Mesendoderm (in vitro differentiated cells): ENCODE results near the gene COL28A1.

Experiments
- DNase-seq: peaks from one replicate; pipeline ENCODE4 v3.0.0; 2013
- H2AK5ac ChIP-seq: 2 replicates; pipeline ENCODE4 v1.6.1; 2013; ENCODE audit warnings: low read length, inconsistent platforms
- H2BK120ac ChIP-seq: 2 replicates; pipeline ENCODE4 v1.6.1; 2013; ENCODE audit warnings: low read depth, mild to moderate bottlenecking, low read length, moderate library complexity, mixed read lengths
- H2BK15ac ChIP-seq: replicated peaks from 2 replicates; pipeline ENCODE4 v1.6.1; 2013; ENCODE audit warnings: low read depth, mild to moderate bottlenecking, moderate library complexity
- H2BK5ac ChIP-seq: 2 replicates; pipeline ENCODE4 v1.6.1; 2013; ENCODE audit warnings: low read length, inconsistent platforms
- H3K18ac ChIP-seq: 2 replicates; pipeline ENCODE4 v1.6.1; 2013; ENCODE audit warnings: mild to moderate bottlenecking, low read length, mixed read lengths
- H3K23ac ChIP-seq: one replicate; pipeline ENCODE4 v1.6.1; 2013; ENCODE audit warnings: low read length
- H3K27ac ChIP-seq: 2 replicates; pipeline ENCODE4 v1.5.1; 2013; ENCODE audit warnings: low read depth, mild to moderate bottlenecking, inconsistent platforms, low read length, moderate library complexity
- H3K27me3 ChIP-seq: 2 replicates; pipeline ENCODE4 v1.6.1; 2013; ENCODE audit warnings: low read length, control low read depth, mild to moderate bottlenecking, inconsistent platforms; ENCODE audit not compliant: insufficient read depth, poor library complexity
- H3K36me3 ChIP-seq: 2 replicates; pipeline ENCODE4 v1.6.1; 2013; ENCODE audit warnings: low read length, inconsistent platforms; ENCODE audit not compliant: control insufficient read depth, insufficient read depth
- H3K4ac ChIP-seq: one replicate; pipeline ENCODE4 v1.6.1; 2013; ENCODE audit warnings: low read depth, mild to moderate bottlenecking, low read length, moderate library complexity
- H3K4me1 ChIP-seq: 2 replicates; pipeline ENCODE4 v1.6.1; 2013; ENCODE audit warnings: low read depth, low read length, inconsistent platforms; ENCODE audit not compliant: control insufficient read depth
- H3K4me2 ChIP-seq: 2 replicates; pipeline ENCODE4 v1.6.1; 2013; ENCODE audit warnings: low read length
- H3K4me3 ChIP-seq: 2 replicates; pipeline ENCODE4 v1.5.1; 2013; ENCODE audit warnings: mild to moderate bottlenecking, low read length
- H3K56ac ChIP-seq: one replicate; pipeline ENCODE4 v1.6.1; 2013; ENCODE audit warnings: low read length
- H3K79me1 ChIP-seq: 2 replicates; pipeline ENCODE4 v1.6.1; 2013; ENCODE audit warnings: low read length, inconsistent platforms
- H3K79me2 ChIP-seq: 2 replicates; pipeline ENCODE4 v1.6.1; 2013; ENCODE audit warnings: mild to moderate bottlenecking, low read length; ENCODE audit not compliant: control insufficient read depth, insufficient read depth
- H3K9ac ChIP-seq: 2 replicates; pipeline ENCODE4 v1.6.1; 2013; ENCODE audit warnings: low read length, inconsistent platforms
- H4K5ac ChIP-seq: one replicate; pipeline ENCODE4 v1.6.1; 2013; ENCODE audit warnings: low read length
- H4K8ac ChIP-seq: one replicate; pipeline ENCODE4 v1.6.1; 2013; ENCODE audit warnings: low read depth, mild to moderate bottlenecking, control low read depth, low read length, moderate library complexity
- WGBS: extraction: QIAGEN DNeasy Blood & Tissue Kit; methylation state at CpG from one replicate; pipeline ENCODE4 v1.1.7; 2013; ENCODE audit warnings: low lambda C conversion rate, missing lambda C conversion rate; ENCODE audit not compliant: insufficient coverage; ENCODE audit errors: extremely low coverage; 5-methylcytosine and 5-hydroxymethylcytosine counted together

Gene COL28A1

DNA sequence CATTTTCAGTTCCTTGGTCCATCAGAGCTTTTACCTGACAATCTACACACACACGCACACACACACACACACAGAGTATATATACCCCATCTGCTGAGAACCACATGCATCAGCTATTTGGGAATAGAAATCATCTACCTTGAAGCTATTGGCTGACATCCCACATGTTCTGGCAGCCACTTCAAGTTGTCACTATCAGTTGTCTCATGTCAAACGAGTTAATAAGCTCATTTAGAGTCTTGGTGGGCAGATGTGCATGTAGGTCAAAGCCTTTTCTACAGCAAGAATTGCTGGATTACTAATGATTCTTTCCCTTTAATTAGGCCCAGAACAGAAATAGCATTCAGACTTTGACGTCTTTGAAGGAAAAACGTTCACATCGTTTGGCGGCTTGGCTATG is 36.8 kb downstream of the COL28A1 start:
- H3K4me2 ChIP-seq = no peak overlapping the region
- no peak overlapping the region for H3K27ac ChIP-seq
- H2AK5ac ChIP-seq = no peak overlapping the region
- H3K4me3 ChIP-seq = no peak overlapping the region
- no peak overlapping the region for H3K18ac ChIP-seq
- no peaks in the 10 kb centered on the region for H3K79me2 ChIP-seq
- no peak overlapping the region for H3K4ac ChIP-seq
- no peak overlapping the region for H3K23ac ChIP-seq
- H3K36me3 ChIP-seq = no peaks in the 10 kb centered on the region
- H4K5ac ChIP-seq = no peak overlapping the region
- H2BK120ac ChIP-seq = no peak overlapping the region
- H3K79me1 ChIP-seq = no peaks in the 10 kb centered on the region
- no peak overlapping the region for H3K9ac ChIP-seq
- H3K56ac ChIP-seq = no peak overlapping the region
- H2BK15ac ChIP-seq = no peak overlapping the region
- no peaks in the 10 kb centered on the region for H3K4me1 ChIP-seq
- no peak overlapping the region for H2BK5ac ChIP-seq
- no peak for DNase-seq
- H3K27me3 ChIP-seq = no peaks in the 10 kb centered on the region
- no CpG with 5 or more reads among the region's 6 CpGs for WGBS
- H4K8ac ChIP-seq = no peak overlapping the region

DNA sequence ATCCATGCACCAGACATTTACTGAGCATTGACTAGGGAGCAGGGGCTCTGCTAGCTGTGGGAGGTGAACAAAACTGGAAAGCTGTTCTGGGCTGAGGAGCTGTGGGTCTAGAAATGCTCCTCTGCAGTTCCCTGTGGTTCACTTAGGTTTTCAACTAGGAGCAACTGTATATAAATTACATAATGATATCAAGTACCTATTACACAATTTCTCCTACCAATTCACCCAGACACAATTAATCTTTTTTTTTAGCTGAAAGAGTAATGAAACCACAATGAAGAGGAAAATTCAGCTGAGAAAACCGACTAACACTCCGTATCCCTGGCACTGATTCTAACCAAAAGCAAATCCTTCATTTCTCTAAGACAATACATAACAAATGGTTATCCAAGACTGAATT is 39.4 kb downstream of the COL28A1 start:
- Histone ChIP-seq H3K18ac (no peak overlapping the region), H3K79me1 (no peaks in the 10 kb centered on the region), H3K4me1 (no peaks in the 10 kb centered on the region), H3K27me3 (no peaks in the 10 kb centered on the region), H4K8ac (no peak overlapping the region), H3K79me2 (no peaks in the 10 kb centered on the region), H2AK5ac (no peak overlapping the region), H2BK5ac (no peak overlapping the region), H3K27ac (no peak overlapping the region), H3K4me3 (no peak overlapping the region), H3K23ac (no peak overlapping the region), H4K5ac (no peak overlapping the region), H3K36me3 (no peaks in the 10 kb centered on the region), H2BK15ac (no peak overlapping the region), H3K56ac (no peak overlapping the region), H3K9ac (no peak overlapping the region), H3K4me2 (no peak overlapping the region), H2BK120ac (no peak overlapping the region), H3K4ac (no peak overlapping the region)
- WGBS = no CpG with 5 or more reads among the region's 2 CpGs
- no peak for DNase-seq

- Histone ChIP-seq H3K56ac (no peak overlapping the region), H3K79me2 (no peaks in the 10 kb centered on the region), H3K4me1 (no peaks in the 10 kb centered on the region), H3K9ac (no peak overlapping the region), H3K18ac (no peak overlapping the region), H4K5ac (no peak overlapping the region), H3K27me3 (no peaks in the 10 kb centered on the region), H3K4ac (no peak overlapping the region), H3K4me3 (no peak overlapping the region), H4K8ac (no peak overlapping the region), H2BK120ac (no peak overlapping the region), H2BK15ac (no peak overlapping the region), H2BK5ac (no peak overlapping the region), H3K79me1 (no peaks in the 10 kb centered on the region), H3K36me3 (no peaks in the 10 kb centered on the region), H3K27ac (no peak overlapping the region), H2AK5ac (no peak overlapping the region), H3K23ac (no peak overlapping the region), H3K4me2 (no peak overlapping the region)
- no CpG with 5 or more reads among the region's 1 CpG for WGBS
- no peak for DNase-seq
Measured at GRCh38 chr7:7495171-7495570, 40.5 kb downstream of the COL28A1 start.

- Histone ChIP-seq H4K5ac (no peak overlapping the region), H3K79me1 (no peaks in the 10 kb centered on the region), H3K36me3 (no peaks in the 10 kb centered on the region), H3K27ac (no peak overlapping the region), H2AK5ac (no peak overlapping the region), H3K79me2 (no peaks in the 10 kb centered on the region), H3K9ac (no peak overlapping the region), H2BK5ac (no peak overlapping the region), H3K27me3 (no peaks in the 10 kb centered on the region), H3K23ac (no peak overlapping the region), H2BK120ac (no peak overlapping the region), H3K4me2 (no peak overlapping the region), H4K8ac (no peak overlapping the region), H3K18ac (no peak overlapping the region), H2BK15ac (no peak overlapping the region), H3K4me3 (no peak overlapping the region), H3K4ac (no peak overlapping the region), H3K56ac (no peak overlapping the region), H3K4me1 (no peaks in the 10 kb centered on the region)
- WGBS = no CpG with 5 or more reads among the region's 3 CpGs
- DNase-seq = no peak
Measured at GRCh38 chr7:7491044-7491443, 44.6 kb downstream of the COL28A1 start.

GRCh38 chr7:7490003-7490402 is 45.7 kb downstream of the COL28A1 start:
- Histone ChIP-seq H3K36me3 (no peaks in the 10 kb centered on the region), H4K5ac (no peak overlapping the region), H3K27me3 (no peaks in the 10 kb centered on the region), H3K4me3 (no peak overlapping the region), H2BK5ac (no peak overlapping the region), H3K23ac (no peak overlapping the region), H2AK5ac (no peak overlapping the region), H4K8ac (no peak overlapping the region), H3K18ac (no peak overlapping the region), H3K27ac (no peak overlapping the region), H3K4me2 (no peak overlapping the region), H3K4me1 (no peaks in the 10 kb centered on the region), H2BK120ac (no peak overlapping the region), H3K79me1 (no peaks in the 10 kb centered on the region), H3K79me2 (no peaks in the 10 kb centered on the region), H3K4ac (no peak overlapping the region), H3K9ac (no peak overlapping the region), H3K56ac (no peak overlapping the region), H2BK15ac (no peak overlapping the region)
- WGBS = no CpG with 5 or more reads among the region's 2 CpGs
- DNase-seq = no peak

GRCh38 chr7:7489546-7489945 is 46.1 kb downstream of the COL28A1 start:
- no CpG with 5 or more reads among the region's 2 CpGs for WGBS
- H3K4me3 ChIP-seq = no peak overlapping the region
- DNase-seq = no peak
- H3K9ac ChIP-seq = no peak overlapping the region
- no peak overlapping the region for H2BK5ac ChIP-seq
- no peak overlapping the region for H3K4ac ChIP-seq
- no peaks in the 10 kb centered on the region for H3K4me1 ChIP-seq
- no peak overlapping the region for H3K18ac ChIP-seq
- H3K56ac ChIP-seq = no peak overlapping the region
- no peak overlapping the region for H4K8ac ChIP-seq
- H2BK15ac ChIP-seq = no peak overlapping the region
- H2AK5ac ChIP-seq = no peak overlapping the region
- H4K5ac ChIP-seq = no peak overlapping the region
- no peak overlapping the region for H3K23ac ChIP-seq
- no peaks in the 10 kb centered on the region for H3K36me3 ChIP-seq
- H3K27ac ChIP-seq = no peak overlapping the region
- H3K4me2 ChIP-seq = no peak overlapping the region
- H2BK120ac ChIP-seq = no peak overlapping the region
- H3K79me1 ChIP-seq = no peaks in the 10 kb centered on the region
- no peaks in the 10 kb centered on the region for H3K79me2 ChIP-seq
- no peaks in the 10 kb centered on the region for H3K27me3 ChIP-seq
